Endothelial cell of umbilical vein (primary cell): Measurements from ENCODE around the gene NR4A3. TPM values are rescaled to one million over a fixed set of nuclear protein-coding genes. Genes with fewer than 3 reads are reported as not detected.

Experiments
- BruUV-seq: library from RNA; stranded (reverse); fragments of 400-500 nt; replicated peaks from 2 replicates; lab custom pipeline; 2021; lab: Mats Ljungman, UMichigan
- CTCF ChIA-PET: fragments of 300-600, 350-600 bp; sonication (Branson Sonifier 250); formaldehyde crosslinking; loops from one replicate; lab custom pipeline; 2021; ENCODE audit warnings: antibody characterized with exemption, inconsistent platforms; lab: Charles Lee
- POLR2A ChIA-PET: fragments of 300-600, 350-600 bp; sonication (Branson Sonifier 250); formaldehyde crosslinking; loops from one replicate; lab custom pipeline; 2021; ENCODE audit warnings: antibody characterized with exemption, inconsistent platforms; lab: Charles Lee
- DNase-seq: peaks from one replicate; pipeline ENCODE4 v3.0.0-alpha.2; 2011; ENCODE audit warnings: low read depth, low spot score
- FAIRE-seq: peaks from 2 replicates; lab custom pipeline; 2011; peaks lifted over from hg19 to GRCh38; lab: Jason Lieb, UNC
- H2AFZ ChIP-seq: 2 replicates; pipeline ENCODE4 v1.6.0; 2012; ENCODE audit warnings: low read depth, low read length, control low read depth, inconsistent platforms
- H3K27ac ChIP-seq: 2 replicates; pipeline ENCODE4 v1.5.1; 2011; ENCODE audit warnings: low read depth, mild to moderate bottlenecking, control low read depth, low read length, moderate library complexity; ENCODE audit not compliant: insufficient read depth
- H3K27me3 ChIP-seq, 2 experiments: 2 replicates each; pipeline versions ENCODE4 v1.6.0 to v1.6.1; 2011; ENCODE audit warnings: low read length in 2 of 2, mixed read lengths in 1 of 2; ENCODE audit not compliant: control insufficient read depth in 2 of 2, insufficient read depth in 2 of 2
- H3K36me3 ChIP-seq, 2 experiments: 2 replicates in 1 of 2; 3 replicates in 1 of 2; pipeline ENCODE4 v1.5.1; 2011; ENCODE audit warnings: low read length in 2 of 2, mild to moderate bottlenecking in 1 of 2, moderate library complexity in 1 of 2; ENCODE audit not compliant: control insufficient read depth in 2 of 2, insufficient read depth in 2 of 2; ENCODE audit errors: extremely low read depth in 1 of 2
- H3K4me1 ChIP-seq: 3 replicates; pipeline ENCODE4 v1.5.1; 2011; ENCODE audit warnings: mild to moderate bottlenecking, low read length; ENCODE audit not compliant: control insufficient read depth, insufficient read depth; ENCODE audit errors: extremely low read depth
- H3K4me2 ChIP-seq: 2 replicates; pipeline ENCODE4 v1.6.1; 2011; ENCODE audit warnings: low read length, control low read depth, mixed read lengths; ENCODE audit not compliant: insufficient read depth
- H3K4me3 ChIP-seq, 3 experiments: fragments of 200-600 bp in 1 of 3; sonication (generic), shearing (Covaris generic) in 1 of 3; replicated peaks in 1 of 3; 2 replicates each; pipeline ENCODE4 v1.5.1; 2011 to 2016; ENCODE audit warnings: control low read depth in 3 of 3, low read length in 3 of 3, mild to moderate bottlenecking in 2 of 3, inconsistent platforms in 1 of 3, low read depth in 1 of 3, moderate library complexity in 1 of 3; ENCODE audit not compliant: insufficient read depth in 1 of 3
- H3K79me2 ChIP-seq: 2 replicates; pipeline ENCODE4 v1.6.0; 2012; ENCODE audit warnings: low read length, inconsistent platforms; ENCODE audit not compliant: control insufficient read depth, insufficient read depth
- H3K9ac ChIP-seq: replicated peaks from 2 replicates; pipeline ENCODE3; 2011; ENCODE audit warnings: low read length, control low read depth; ENCODE audit not compliant: insufficient read depth; ENCODE audit errors: extremely low read depth
- H3K9me1 ChIP-seq: replicated peaks from 3 replicates; pipeline ENCODE4 v1.6.0; 2011; ENCODE audit warnings: mild to moderate bottlenecking, low read length; ENCODE audit not compliant: control insufficient read depth, insufficient read depth; ENCODE audit errors: extremely low read depth
- H3K9me3 ChIP-seq: replicated peaks from 2 replicates; pipeline ENCODE4 v1.5.1; 2012; ENCODE audit warnings: low read length, inconsistent platforms; ENCODE audit not compliant: control insufficient read depth, insufficient read depth
- H4K20me1 ChIP-seq: replicated peaks from 2 replicates; pipeline ENCODE3; 2011; ENCODE audit warnings: mild to moderate bottlenecking, low read length; ENCODE audit not compliant: control insufficient read depth, insufficient read depth; ENCODE audit errors: extremely low read depth
- EZH2 ChIP-seq: IDR thresholded peaks from 2 replicates; pipeline ENCODE4 v1.6.1; 2012; ENCODE audit warnings: borderline replicate concordance, low read depth, mild to moderate bottlenecking, moderate library complexity, low read length, inconsistent platforms; ENCODE audit not compliant: severe bottlenecking
- FOS ChIP-seq: IDR thresholded peaks from 2 replicates; pipeline ENCODE4 v1.6.1; 2011; ENCODE audit warnings: mild to moderate bottlenecking, low read length, moderate library complexity, borderline replicate concordance; ENCODE audit not compliant: insufficient read depth
- GATA2 ChIP-seq: IDR thresholded peaks from 2 replicates; pipeline ENCODE4 v1.7.0; 2011; ENCODE audit warnings: low read depth, mild to moderate bottlenecking, moderate library complexity, mixed read lengths, low read length; ENCODE audit not compliant: insufficient read length, insufficient read depth
- JUN ChIP-seq: IDR thresholded peaks from 2 replicates; pipeline ENCODE4 v1.6.1; 2011; ENCODE audit warnings: borderline replicate concordance, low read depth; ENCODE audit not compliant: insufficient read length, insufficient read depth
- MAX ChIP-seq: IDR thresholded peaks from 2 replicates; pipeline ENCODE4 v1.6.1; 2011; ENCODE audit not compliant: insufficient read depth, insufficient read length
- MYC ChIP-seq: IDR thresholded peaks from one replicate; pipeline ENCODE4 v1.6.1; 2011; ENCODE audit warnings: mild to moderate bottlenecking, low read depth, low read length
- POLR2A ChIP-seq: IDR thresholded peaks from 2 replicates; pipeline ENCODE4 v1.6.1; 2012; ENCODE audit warnings: low read depth, mild to moderate bottlenecking, control low read depth, low read length
- POLR2AphosphoS5 ChIP-seq: IDR thresholded peaks from 2 replicates; pipeline ENCODE4 v1.6.1; 2012; ENCODE audit warnings: low read depth, mild to moderate bottlenecking, control low read depth, low read length, moderate library complexity; ENCODE audit not compliant: insufficient read depth
- dilution Hi-C: fragments of 300-500 bp; cut with MboI; formaldehyde crosslinking; loops from one replicate; pipeline ENCODE4 v1.15.0; 2019; ENCODE audit warnings: low sequenced_read_pairs; ENCODE audit not compliant: extremely low pct_ligation_motif_present
- intact Hi-C: fragments of 100-400 bp; cut with micrococcal nuclease; formaldehyde crosslinking; loops from one replicate; pipeline ENCODE4 v1.10.0; 2022
- polyA plus RNA-seq, 4 experiments: library from polyadenylated mRNA; depleted of rRNA in 3 of 4; stranded (reverse) in 3 of 4; unstranded in 1 of 4; fragments of >200 nt; gene quantifications; 2 replicates each; pipeline versions ENCODE4 v1.2.1 to v1.2.3, GENCODE V29; 2011 to 2012; ENCODE audit warnings: missing spikeins in 1 of 4
- total RNA-seq: library from RNA; stranded (reverse); gene quantifications from 2 replicates; pipeline ENCODE4 v1.2.3, GENCODE V29; 2021
- TF ChIP-seq, protein P1 (sequence below), 2 donors: IDR thresholded peaks; 1 replicate in 1 of 2; 2 replicates in 1 of 2; pipeline ENCODE4 v1.5.1; 2011; ENCODE audit warnings: low read length in 2 of 2, mild to moderate bottlenecking in 2 of 2, moderate library complexity in 2 of 2, control low read depth in 1 of 2, inconsistent platforms in 1 of 2, low read depth in 1 of 2; ENCODE audit not compliant: insufficient read depth in 1 of 2; ENCODE audit errors: extremely low read depth in 1 of 2

Gene NR4A3
- total and polyA plus RNA-seq, 2 donors (not counting 3 experiments of a cell fraction or from before 2014, with no cell fraction given) = 0.11 to 0.22 TPM

- no peak overlapping the region for H2AFZ ChIP-seq
Measured at GRCh38 chr9:99878651-99879050, 57.0 kb downstream of the NR4A3 start.

More at GRCh38 chr9:99878651-99879050, 57.0 kb downstream of the NR4A3 start:
- no peak overlapping the region for H3K4me3 ChIP-seq
- CTCF ChIA-PET = no interaction called here
- intact Hi-C loops = no loop called here
- no peak for TF ChIP-seq MYC
- TF ChIP-seq, protein P1, sequence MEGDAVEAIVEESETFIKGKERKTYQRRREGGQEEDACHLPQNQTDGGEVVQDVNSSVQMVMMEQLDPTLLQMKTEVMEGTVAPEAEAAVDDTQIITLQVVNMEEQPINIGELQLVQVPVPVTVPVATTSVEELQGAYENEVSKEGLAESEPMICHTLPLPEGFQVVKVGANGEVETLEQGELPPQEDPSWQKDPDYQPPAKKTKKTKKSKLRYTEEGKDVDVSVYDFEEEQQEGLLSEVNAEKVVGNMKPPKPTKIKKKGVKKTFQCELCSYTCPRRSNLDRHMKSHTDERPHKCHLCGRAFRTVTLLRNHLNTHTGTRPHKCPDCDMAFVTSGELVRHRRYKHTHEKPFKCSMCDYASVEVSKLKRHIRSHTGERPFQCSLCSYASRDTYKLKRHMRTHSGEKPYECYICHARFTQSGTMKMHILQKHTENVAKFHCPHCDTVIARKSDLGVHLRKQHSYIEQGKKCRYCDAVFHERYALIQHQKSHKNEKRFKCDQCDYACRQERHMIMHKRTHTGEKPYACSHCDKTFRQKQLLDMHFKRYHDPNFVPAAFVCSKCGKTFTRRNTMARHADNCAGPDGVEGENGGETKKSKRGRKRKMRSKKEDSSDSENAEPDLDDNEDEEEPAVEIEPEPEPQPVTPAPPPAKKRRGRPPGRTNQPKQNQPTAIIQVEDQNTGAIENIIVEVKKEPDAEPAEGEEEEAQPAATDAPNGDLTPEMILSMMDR (IDR thresholded peaks at IDR 0.05; ENCODE audit: extremely low read depth in 1 of 2, insufficient read depth in 1 of 2, low read depth in 1 of 2, low read length in 2 of 2) = no peak
- no peak for TF ChIP-seq POLR2AphosphoS5
- no peak for TF ChIP-seq FOS
- no peak for TF ChIP-seq GATA2
- TF ChIP-seq JUN = no peak
- TF ChIP-seq POLR2A = no peak
- no peak for TF ChIP-seq EZH2
- TF ChIP-seq MAX = no peak
- H3K79me2 ChIP-seq = no peaks in the 10 kb centered on the region
- no peak overlapping the region for H3K4me2 ChIP-seq
- no peaks in the 10 kb centered on the region for H3K4me1 ChIP-seq
- H3K27me3 ChIP-seq = no peaks in the 10 kb centered on the region
- BruUV-seq = no TSS peak
- H3K9me3 ChIP-seq = no peaks in the 10 kb centered on the region
- DNase-seq = no peak
- no peak for FAIRE-seq
- H3K36me3 ChIP-seq = no peaks in the 10 kb centered on the region
- POLR2A ChIA-PET = no interaction called here
- H3K27ac ChIP-seq = no peak overlapping the region
- no peaks in the 10 kb centered on the region for H4K20me1 ChIP-seq
- dilution Hi-C loops = no loop called here
- no peak overlapping the region for H3K9ac ChIP-seq
- no peaks in the 10 kb centered on the region for H3K9me1 ChIP-seq
